HepG2 (cell line): ENCODE measurements around the gene SPATA25. TPM values are rescaled to one million over a fixed set of nuclear protein-coding genes. Genes with fewer than 3 reads are reported as not detected.

Experiments
- DPF2 ChIP-seq: sonication (generic); formaldehyde crosslinking; IDR thresholded peaks from 2 replicates; pipeline ENCODE4 v1.4.0; 2020; ENCODE audit warnings: mild to moderate bottlenecking, low read depth, missing genetic modification reagents, borderline replicate concordance
- HOXD1 ChIP-seq: sonication (generic); formaldehyde crosslinking; IDR thresholded peaks from 2 replicates; pipeline ENCODE4 v1.5.0; 2020; ENCODE audit warnings: missing genetic modification reagents
- MYNN ChIP-seq: sonication (generic); formaldehyde crosslinking; IDR thresholded peaks from 2 replicates; pipeline ENCODE4 v1.4.0; 2020; ENCODE audit warnings: mild to moderate bottlenecking, low read depth, missing genetic modification reagents
- NFATC3 ChIP-seq: sonication (generic); formaldehyde crosslinking; IDR thresholded peaks from 2 replicates; pipeline ENCODE4 v1.5.1; 2020; ENCODE audit warnings: mild to moderate bottlenecking, missing genetic modification reagents
- NKX3-1 ChIP-seq: sonication (generic); formaldehyde crosslinking; IDR thresholded peaks from 2 replicates; pipeline ENCODE4 v1.5.0; 2020; ENCODE audit warnings: missing genetic modification reagents
- RBAK ChIP-seq: sonication (generic); formaldehyde crosslinking; IDR thresholded peaks from 2 replicates; pipeline ENCODE4 v1.5.1; 2020; ENCODE audit warnings: mild to moderate bottlenecking, missing genetic modification reagents
- RBFOX2 ChIP-seq: fragments of 200-400 bp; formaldehyde crosslinking; IDR thresholded peaks from 2 replicates; pipeline ENCODE4 v1.6.1; 2017; ENCODE audit warnings: low read depth, mild to moderate bottlenecking, low read length
- SPEN ChIP-seq: sonication (generic); formaldehyde crosslinking; IDR thresholded peaks from 2 replicates; pipeline ENCODE4 v1.5.1; 2020; ENCODE audit warnings: low read depth, mild to moderate bottlenecking, missing genetic modification reagents
- TAF1 ChIP-seq: sonication (generic); formaldehyde crosslinking; IDR thresholded peaks from 2 replicates; pipeline ENCODE4 v1.4.0; 2020; ENCODE audit warnings: missing genetic modification reagents
- ZBTB8A ChIP-seq: sonication (generic); formaldehyde crosslinking; IDR thresholded peaks from 2 replicates; pipeline ENCODE4 v1.4.0; 2020; ENCODE audit warnings: mild to moderate bottlenecking, low read depth, missing genetic modification reagents, borderline replicate concordance
- ZFP36L1 ChIP-seq: sonication (generic); formaldehyde crosslinking; IDR thresholded peaks from 2 replicates; pipeline ENCODE4 v1.8.0; 2022; ENCODE audit warnings: mild to moderate bottlenecking, missing genetic modification reagents, moderate library complexity
- ZFP90 ChIP-seq: sonication (generic); formaldehyde crosslinking; IDR thresholded peaks from 2 replicates; pipeline ENCODE4 v1.8.0; 2022; ENCODE audit warnings: missing genetic modification reagents, mild to moderate bottlenecking, inconsistent platforms, borderline replicate concordance
- ZNF3 ChIP-seq: IDR thresholded peaks from 2 replicates; pipeline ENCODE4 v1.7.0; 2017; ENCODE audit warnings: inconsistent platforms
- ZNF543 ChIP-seq: sonication (generic); formaldehyde crosslinking; IDR thresholded peaks from 2 replicates; pipeline ENCODE4 v1.4.0; 2020; ENCODE audit warnings: mild to moderate bottlenecking, missing genetic modification reagents
- ZNF782 ChIP-seq: sonication (generic); formaldehyde crosslinking; IDR thresholded peaks from 2 replicates; pipeline ENCODE4 v1.4.0; 2020; ENCODE audit warnings: missing genetic modification reagents, mild to moderate bottlenecking, borderline replicate concordance
- ZNF850 ChIP-seq: sonication (generic); formaldehyde crosslinking; conservative IDR thresholded peaks from 2 replicates; pipeline ENCODE4 v1.9.0; 2021; ENCODE audit warnings: mild to moderate bottlenecking, missing genetic modification reagents
- polyA plus RNA-seq, 8 experiments: library from polyadenylated mRNA; depleted of rRNA in 3 of 8; stranded (reverse) in 7 of 8; unstranded in 1 of 8; fragments of >200 nt; fragmentation: Illumina TruSeq in 4 of 8; extraction: Trizol in 4 of 8; gene quantifications; 2 replicates each; pipeline versions ENCODE4 v1.2.1 to v1.2.3, GENCODE V29; 2011 to 2016; ENCODE audit warnings: low read depth in 4 of 8, missing spikeins in 1 of 8, mixed read lengths in 1 of 8; ENCODE audit not compliant: insufficient read depth in 1 of 8
- total RNA-seq, 5 experiments: library from RNA; depleted of rRNA; stranded (reverse); fragments of >200 nt; fragmentation: Illumina TruSeq; extraction: Trizol; gene quantifications; 2 replicates each; pipeline ENCODE4 v1.2.3, GENCODE V29; 2016; ENCODE audit warnings: low read depth in 1 of 5
- TF ChIP-seq, protein P1 (sequence below): sonication (generic); formaldehyde crosslinking; IDR thresholded peaks from 2 replicates; pipeline ENCODE4 v1.4.0; 2020; ENCODE audit warnings: missing genetic modification reagents
- TF ChIP-seq, protein P2 (sequence below): sonication (generic); formaldehyde crosslinking; IDR thresholded peaks from 2 replicates; pipeline ENCODE4 v1.5.0; 2020; ENCODE audit warnings: mild to moderate bottlenecking, missing genetic modification reagents
- TF ChIP-seq, protein P3 (sequence below): IDR thresholded peaks from 2 replicates; pipeline ENCODE4 v1.6.1; 2016; ENCODE audit warnings: mild to moderate bottlenecking, missing biosample characterization, missing genetic modification reagents
- TF ChIP-seq, protein P4 (sequence below): sonication (generic); formaldehyde crosslinking; IDR thresholded peaks from 2 replicates; pipeline ENCODE4 v1.4.0; 2020; ENCODE audit warnings: mild to moderate bottlenecking, low read depth, missing genetic modification reagents
- TF ChIP-seq, protein P5 (sequence below): sonication (generic); formaldehyde crosslinking; conservative IDR thresholded peaks from 2 replicates; pipeline ENCODE4 v1.4.0; 2020; ENCODE audit warnings: missing genetic modification reagents

Gene SPATA25
- total and polyA plus RNA-seq, 2 of the 13 experiments (the other 11 are each of a cell fraction or from before 2014, with no cell fraction given) = 4.8 to 7.6 TPM

DNA sequence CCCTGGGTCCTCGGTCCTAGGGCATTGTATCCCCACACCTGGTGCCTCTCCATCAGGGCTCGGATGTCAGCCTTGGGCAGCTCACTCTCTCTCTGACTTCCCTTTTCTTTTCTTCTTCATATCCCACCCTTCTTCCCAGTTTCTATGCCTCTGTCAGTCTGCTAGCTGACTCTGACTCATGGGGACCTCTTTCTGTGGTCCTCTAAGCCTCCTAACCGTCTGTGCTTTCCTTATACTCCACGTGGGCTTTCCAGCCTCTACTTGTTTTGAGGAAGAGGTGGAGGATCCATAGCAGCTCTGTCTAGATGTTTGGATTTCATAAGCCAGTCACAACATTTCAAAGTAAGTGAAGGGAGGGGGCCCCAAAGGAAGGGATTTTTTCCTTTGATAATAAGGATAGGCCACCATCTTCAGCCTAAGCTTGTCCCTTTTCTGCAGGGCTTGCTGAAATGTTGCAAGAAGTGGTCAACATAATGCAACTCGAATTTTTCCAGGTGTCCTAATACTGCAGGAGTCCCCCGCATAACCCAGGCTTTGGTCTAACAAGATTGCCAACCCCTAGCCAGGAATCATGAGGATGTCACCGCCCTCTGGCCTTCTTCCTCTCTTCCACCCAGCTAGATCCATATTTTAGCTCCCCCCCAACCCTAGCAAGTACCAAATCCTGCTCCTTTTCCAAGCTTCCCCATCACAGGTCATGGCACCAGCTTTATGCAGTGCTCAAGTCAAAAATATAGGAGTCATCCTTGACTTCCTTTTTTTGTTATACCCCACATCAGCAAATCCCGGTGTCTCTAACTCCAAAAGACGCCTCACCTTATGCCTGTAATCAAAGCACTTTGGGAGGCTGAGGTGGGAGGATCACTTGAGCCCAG is 33.3 kb upstream of the SPATA25 start (continued):
- TF ChIP-seq RBAK (CRISPR knock-in tag) = no peak
- TF ChIP-seq, protein P1, sequence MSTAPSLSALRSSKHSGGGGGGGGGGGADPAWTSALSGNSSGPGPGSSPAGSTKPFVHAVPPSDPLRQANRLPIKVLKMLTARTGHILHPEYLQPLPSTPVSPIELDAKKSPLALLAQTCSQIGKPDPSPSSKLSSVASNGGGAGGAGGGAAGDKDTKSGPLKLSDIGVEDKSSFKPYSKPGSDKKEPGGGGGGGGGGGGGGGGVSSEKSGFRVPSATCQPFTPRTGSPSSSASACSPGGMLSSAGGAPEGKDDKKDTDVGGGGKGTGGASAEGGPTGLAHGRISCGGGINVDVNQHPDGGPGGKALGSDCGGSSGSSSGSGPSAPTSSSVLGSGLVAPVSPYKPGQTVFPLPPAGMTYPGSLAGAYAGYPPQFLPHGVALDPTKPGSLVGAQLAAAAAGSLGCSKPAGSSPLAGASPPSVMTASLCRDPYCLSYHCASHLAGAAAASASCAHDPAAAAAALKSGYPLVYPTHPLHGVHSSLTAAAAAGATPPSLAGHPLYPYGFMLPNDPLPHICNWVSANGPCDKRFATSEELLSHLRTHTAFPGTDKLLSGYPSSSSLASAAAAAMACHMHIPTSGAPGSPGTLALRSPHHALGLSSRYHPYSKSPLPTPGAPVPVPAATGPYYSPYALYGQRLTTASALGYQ (CRISPR knock-in tag) = 0 out of 2 replicates have a peak, but pooled peaks have one; percentile 35
- no peak for TF ChIP-seq MYNN
- TF ChIP-seq SPEN (CRISPR knock-in tag) = peak; percentile 70; the same call in 1 of the 2 replicates
- no peak for TF ChIP-seq RBFOX2
- TF ChIP-seq ZNF3 = peak; percentile 0; the same call in 1 of the 2 replicates
- no peak for TF ChIP-seq ZFP36L1 (CRISPR knock-in tag)
- no peak for TF ChIP-seq HOXD1 (CRISPR knock-in tag)
- TF ChIP-seq, protein P2, sequence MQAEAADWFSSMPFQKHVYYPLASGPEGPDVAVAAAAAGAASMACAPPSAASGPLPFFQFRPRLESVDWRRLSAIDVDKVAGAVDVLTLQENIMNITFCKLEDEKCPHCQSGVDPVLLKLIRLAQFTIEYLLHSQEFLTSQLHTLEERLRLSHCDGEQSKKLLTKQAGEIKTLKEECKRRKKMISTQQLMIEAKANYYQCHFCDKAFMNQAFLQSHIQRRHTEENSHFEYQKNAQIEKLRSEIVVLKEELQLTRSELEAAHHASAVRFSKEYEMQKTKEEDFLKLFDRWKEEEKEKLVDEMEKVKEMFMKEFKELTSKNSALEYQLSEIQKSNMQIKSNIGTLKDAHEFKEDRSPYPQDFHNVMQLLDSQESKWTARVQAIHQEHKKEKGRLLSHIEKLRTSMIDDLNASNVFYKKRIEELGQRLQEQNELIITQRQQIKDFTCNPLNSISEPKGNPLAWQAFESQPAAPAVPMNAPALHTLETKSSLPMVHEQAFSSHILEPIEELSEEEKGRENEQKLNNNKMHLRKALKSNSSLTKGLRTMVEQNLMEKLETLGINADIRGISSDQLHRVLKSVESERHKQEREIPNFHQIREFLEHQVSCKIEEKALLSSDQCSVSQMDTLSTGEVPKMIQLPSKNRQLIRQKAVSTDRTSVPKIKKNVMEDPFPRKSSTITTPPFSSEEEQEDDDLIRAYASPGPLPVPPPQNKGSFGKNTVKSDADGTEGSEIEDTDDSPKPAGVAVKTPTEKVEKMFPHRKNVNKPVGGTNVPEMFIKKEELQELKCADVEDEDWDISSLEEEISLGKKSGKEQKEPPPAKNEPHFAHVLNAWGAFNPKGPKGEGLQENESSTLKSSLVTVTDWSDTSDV (CRISPR knock-in tag) = no peak
- TF ChIP-seq, protein P3, sequence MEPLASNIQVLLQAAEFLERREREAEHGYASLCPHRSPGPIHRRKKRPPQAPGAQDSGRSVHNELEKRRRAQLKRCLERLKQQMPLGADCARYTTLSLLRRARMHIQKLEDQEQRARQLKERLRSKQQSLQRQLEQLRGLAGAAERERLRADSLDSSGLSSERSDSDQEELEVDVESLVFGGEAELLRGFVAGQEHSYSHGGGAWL (CRISPR knock-in tag) = no peak
- TF ChIP-seq, protein P4, sequence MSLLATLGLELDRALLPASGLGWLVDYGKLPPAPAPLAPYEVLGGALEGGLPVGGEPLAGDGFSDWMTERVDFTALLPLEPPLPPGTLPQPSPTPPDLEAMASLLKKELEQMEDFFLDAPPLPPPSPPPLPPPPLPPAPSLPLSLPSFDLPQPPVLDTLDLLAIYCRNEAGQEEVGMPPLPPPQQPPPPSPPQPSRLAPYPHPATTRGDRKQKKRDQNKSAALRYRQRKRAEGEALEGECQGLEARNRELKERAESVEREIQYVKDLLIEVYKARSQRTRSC (CRISPR knock-in tag) = no peak
- TF ChIP-seq NFATC3 (CRISPR knock-in tag) = no peak
- no peak for TF ChIP-seq DPF2
- TF ChIP-seq TAF1 (CRISPR knock-in tag) = peak; percentile 30; the same call in 1 of the 2 replicates
- TF ChIP-seq ZNF782 (CRISPR knock-in tag) = 0 out of 2 replicates have a peak, but pooled peaks have one; percentile 16
- TF ChIP-seq ZFP90 (CRISPR knock-in tag) = 0 out of 2 replicates have a peak, but pooled peaks have one; percentile 60
- 0 out of 2 replicates have a peak, but pooled peaks have one; percentile 9 for TF ChIP-seq NKX3-1 (CRISPR knock-in tag)
- no peak for TF ChIP-seq ZNF850 (CRISPR knock-in tag)
- no peak for TF ChIP-seq ZNF543 (CRISPR knock-in tag)
- no peak for TF ChIP-seq ZBTB8A (CRISPR knock-in tag)
- TF ChIP-seq, protein P5, sequence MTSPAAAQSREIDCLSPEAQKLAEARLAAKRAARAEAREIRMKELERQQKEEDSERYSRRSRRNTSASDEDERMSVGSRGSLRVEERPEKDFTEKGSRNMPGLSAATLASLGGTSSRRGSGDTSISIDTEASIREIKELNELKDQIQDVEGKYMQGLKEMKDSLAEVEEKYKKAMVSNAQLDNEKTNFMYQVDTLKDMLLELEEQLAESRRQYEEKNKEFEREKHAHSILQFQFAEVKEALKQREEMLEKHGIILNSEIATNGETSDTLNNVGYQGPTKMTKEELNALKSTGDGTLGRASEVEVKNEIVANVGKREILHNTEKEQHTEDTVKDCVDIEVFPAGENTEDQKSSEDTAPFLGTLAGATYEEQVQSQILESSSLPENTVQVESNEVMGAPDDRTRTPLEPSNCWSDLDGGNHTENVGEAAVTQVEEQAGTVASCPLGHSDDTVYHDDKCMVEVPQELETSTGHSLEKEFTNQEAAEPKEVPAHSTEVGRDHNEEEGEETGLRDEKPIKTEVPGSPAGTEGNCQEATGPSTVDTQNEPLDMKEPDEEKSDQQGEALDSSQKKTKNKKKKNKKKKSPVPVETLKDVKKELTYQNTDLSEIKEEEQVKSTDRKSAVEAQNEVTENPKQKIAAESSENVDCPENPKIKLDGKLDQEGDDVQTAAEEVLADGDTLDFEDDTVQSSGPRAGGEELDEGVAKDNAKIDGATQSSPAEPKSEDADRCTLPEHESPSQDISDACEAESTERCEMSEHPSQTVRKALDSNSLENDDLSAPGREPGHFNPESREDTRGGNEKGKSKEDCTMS (CRISPR knock-in tag) = no peak
